Stimulated activated CD4-positive, alpha-beta T cell treated with anti-CD3 and anti-CD28 coated beads, Interleukin-2, amount 100 ng/mL, for 24 hours (primary cell): ENCODE measurements around the gene MGAT4A.
A peak's percentile ranks its signal among the peaks of the same experiment; 100 is the strongest.
"Not testable (repeated sequence)": the region's sequence is repeated elsewhere in the genome, so short reads cannot be mapped to it uniquely, and the experiment has no call there.

Experiments
- DNase-seq, 2 donors: peaks; one replicate each; pipeline ENCODE4 v3.0.0-alpha.2; 2020

MGAT4A gene

DNA sequence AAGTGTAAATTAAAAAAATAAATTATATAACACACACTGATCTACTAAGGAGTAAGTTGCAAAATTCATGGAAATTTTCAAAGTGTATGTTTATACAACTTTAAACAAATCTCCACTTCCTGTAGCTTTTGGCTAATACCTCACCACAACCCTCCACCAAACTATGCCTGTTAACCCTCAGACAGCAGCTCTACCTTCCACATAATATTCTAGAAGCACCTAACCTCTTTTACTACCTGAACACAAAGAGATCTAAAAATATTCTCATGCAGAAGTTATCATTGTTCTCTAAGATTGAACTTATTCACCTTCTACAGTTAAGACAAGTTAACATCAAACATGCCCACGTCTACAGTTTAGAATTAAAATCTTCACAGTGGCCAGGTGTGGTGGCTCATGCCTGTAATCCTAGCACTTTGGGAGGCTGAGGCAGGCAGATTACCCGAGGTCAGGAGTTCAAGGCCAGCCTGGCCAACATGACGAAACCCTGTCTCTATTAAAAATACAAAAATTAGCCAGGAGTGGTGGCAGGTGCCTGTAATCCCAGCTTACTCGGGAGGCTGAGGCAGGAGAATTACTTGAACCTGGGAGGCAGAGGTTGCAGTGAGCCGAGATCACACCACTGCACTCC, 2.7 kb downstream of the MGAT4A start:
- DNase-seq: not testable (repeated sequence)

- DNase-seq: no peak
Observed at GRCh38 chr2:98727369-98728087, 3.4 kb downstream of the MGAT4A start.

DNA sequence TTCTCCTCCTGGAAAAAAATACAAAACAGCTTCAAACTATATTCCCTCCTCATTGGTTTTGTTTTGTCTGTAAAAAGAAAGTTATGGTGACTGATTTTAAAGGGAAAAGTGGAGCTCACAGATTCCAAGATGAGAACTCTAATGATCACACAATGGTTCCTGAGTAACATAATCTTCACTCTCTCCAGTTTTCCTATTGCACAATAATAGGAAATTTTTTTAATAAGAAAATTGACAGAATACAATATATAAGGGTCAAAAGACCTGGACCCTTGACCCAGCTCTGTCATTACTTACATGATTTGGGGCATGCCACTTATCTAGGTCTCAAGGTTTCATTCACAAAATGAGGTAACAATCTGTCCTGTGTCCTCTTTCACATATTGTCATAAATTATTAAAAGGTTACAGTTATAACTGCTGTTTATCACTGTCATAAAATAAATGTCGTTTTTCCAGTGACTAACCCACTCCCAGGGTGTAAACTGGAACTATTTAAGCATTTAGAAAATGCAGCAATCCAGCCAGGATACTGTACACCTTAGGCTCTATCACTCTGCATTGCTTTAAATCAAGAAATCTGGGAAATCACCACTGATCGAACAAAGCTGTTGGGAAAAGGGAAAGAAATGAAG, 4.1 kb downstream of the MGAT4A start:
- DNase-seq: no peak

- DNase-seq: no peak
Observed at GRCh38 chr2:98726205-98726604, 4.7 kb downstream of the MGAT4A start.

DNA sequence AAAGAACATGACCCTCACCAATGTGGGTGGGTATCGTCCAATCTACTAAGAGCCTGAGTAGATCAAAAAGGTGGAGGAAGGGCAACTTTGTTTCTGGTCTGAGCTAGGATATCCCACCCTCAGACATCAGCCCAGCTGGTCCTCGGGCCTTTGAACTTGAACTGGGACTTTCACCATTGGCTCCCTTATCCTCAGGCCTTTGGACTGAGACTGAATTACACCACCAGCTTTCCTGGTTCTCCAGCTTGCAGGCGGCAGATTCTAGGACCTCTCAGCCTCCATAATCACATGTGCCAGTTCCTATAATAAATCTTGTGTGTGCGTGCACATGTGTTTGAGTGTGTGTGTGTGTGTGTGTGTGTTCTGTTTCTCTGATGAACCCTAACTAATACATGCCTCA, 10.6 kb downstream of the MGAT4A start:
- no peak for DNase-seq

- DNase-seq: no peak
Observed at GRCh38 chr2:98717621-98718020, 13.3 kb downstream of the MGAT4A start.

DNA sequence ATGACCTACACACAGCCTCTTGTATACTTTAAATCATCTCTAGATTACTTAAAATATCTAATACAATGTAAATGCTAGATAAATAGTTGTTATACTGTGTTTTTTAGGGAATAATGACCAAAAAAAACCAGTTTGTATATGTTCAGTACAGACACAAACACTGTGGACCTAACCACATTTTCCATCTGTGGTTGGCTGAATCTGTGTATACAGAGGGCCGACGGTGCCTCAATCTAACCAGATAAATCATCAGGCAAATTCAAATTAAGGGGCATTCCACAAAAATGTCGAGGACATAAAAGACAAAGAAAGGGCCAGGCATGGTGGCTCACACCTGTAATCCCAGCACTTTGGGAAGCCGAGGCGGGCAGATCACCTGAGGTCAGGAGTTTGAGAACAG, 14.1 kb downstream of the MGAT4A start:
- DNase-seq: no peak

DNA sequence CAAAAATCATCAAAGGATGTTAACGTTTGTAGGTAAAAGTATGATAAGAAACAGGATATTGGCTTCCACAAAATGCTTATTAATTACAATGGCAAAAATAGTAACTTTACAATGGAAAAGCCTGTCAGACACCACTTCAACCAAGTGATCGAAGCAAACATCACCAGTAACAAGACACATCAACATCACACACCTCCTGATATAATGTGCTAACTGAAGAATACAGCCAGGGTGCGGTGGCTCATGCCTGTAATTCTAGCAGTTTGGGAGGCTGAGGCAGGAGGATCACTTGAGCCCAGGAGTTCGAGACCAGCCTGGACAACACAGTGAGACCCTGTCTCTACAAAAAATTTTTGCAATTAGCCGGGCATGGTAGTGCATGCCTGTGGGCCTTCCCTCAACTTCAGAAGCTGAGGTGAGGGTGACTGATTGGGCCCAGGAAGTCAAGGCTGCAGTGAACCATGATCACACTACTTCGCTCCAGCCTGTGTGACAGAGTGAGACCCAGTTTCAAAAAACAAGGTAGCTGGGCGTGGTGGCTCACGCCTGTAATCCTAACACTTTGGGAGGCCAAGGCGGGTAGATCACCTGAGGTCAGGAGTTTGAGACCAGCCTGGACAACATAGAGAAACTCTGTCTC, 15.0 kb downstream of the MGAT4A start:
- DNase-seq: peak in 1 of 2 donors; percentile 24

DNA sequence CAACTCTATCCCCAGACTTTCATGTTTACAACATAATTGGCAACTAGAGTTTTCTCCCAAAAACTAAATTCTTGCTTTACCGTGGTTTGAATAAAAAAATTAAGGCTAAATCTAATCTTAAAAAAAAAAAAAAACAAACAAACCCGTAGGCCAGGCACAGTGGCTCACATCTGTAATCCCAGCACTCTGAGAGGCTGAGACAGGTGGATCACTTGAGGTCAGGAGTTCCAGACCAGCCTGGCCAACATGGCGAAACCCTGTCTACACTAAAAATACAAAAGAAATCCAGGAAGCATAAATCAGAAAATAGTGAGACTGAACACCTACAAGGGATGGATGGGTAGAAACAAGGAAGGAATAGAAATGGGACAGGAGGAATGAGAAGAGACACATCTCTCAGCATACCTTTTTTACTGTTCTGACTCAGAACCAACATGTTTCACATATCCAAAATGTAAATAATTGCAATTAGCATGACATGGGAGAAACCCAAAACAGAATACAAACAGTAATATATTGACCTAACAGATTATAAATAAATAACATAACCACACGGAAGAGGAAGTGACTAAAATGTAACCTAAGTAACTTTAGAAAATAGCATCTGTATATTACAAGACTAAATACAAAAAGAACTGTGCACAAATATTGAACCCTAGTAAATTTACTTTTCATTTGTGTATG, 17.5 kb downstream of the MGAT4A start:
- no peak for DNase-seq

DNA sequence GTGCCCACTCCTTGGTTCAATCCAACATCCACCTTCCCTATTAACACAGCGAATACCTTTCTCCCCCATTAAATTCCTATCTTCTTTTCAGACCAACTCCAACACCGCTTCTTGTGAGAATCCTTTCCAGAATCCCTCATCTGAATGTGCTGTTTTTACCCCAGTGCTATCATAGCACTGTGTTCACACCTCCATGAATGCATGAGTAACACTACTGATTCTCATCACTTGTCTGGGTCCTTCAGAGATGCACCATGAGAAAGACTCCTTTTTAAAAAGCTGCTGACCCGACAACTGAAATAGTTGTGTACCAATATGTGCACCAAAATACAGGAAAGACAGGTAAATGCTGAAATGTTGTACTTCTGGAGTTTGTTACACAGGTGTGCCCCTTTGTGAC, 18.8 kb downstream of the MGAT4A start:
- DNase-seq: no peak

- no peak for DNase-seq
Observed at GRCh38 chr2:98711506-98711905, 19.4 kb downstream of the MGAT4A start.

- DNase-seq: no peak
Observed at GRCh38 chr2:98710734-98711133, 20.2 kb downstream of the MGAT4A start.

DNA sequence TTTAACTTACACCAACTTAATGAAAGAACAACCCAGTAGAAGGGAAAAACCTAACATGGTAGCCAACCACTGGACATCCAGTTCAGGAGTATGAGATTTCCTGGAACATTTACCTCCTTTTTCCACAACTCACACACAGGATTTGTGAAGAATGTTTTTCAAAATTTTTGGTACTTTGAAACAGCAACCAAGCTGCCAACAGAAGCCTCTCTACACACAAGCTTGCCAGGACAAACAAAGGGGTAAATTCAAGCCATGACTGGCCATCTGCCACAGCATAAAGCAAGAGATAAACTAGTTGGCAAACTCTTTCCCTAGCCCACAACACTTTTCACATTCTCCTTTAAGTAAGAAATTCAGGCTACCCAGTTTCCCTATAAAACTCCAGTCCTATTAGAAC, 21.4 kb downstream of the MGAT4A start:
- no peak for DNase-seq

- no peak for DNase-seq
Observed at GRCh38 chr2:98708396-98709186, 22.3 kb downstream of the MGAT4A start.

DNA sequence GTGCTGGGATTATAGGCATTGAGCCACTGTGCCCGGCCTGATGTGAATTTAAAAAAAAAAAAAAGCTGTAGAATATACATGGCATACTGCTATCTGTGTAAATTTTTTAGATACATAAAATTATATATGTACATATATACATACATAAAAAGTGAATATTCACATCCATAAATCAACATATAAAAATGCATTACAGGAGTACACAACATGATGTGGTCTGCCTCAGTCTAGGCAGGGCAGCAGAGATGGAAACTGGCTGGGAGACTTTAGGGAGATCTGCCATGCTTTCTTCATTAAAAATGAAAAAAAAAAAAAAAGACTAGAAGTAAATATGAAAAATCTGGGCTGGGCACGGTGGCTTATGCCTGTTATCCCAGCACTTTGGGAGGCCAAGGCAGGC, 24.3 kb downstream of the MGAT4A start:
- DNase-seq: no peak

DNA sequence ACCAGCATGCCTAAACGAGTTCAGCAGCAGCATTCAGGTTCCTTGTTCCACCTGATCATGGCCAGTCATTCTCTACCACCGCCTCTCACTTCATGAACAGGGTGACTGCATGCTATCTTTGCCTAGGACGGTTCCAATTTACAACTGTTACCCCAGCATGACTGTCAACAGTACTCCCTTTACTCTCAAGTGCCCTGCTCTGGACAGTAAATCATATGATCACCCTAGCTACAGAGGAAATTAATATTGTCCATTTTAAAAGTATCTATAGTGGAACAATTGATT, 25.7 kb downstream of the MGAT4A start:
- DNase-seq: no peak

DNA sequence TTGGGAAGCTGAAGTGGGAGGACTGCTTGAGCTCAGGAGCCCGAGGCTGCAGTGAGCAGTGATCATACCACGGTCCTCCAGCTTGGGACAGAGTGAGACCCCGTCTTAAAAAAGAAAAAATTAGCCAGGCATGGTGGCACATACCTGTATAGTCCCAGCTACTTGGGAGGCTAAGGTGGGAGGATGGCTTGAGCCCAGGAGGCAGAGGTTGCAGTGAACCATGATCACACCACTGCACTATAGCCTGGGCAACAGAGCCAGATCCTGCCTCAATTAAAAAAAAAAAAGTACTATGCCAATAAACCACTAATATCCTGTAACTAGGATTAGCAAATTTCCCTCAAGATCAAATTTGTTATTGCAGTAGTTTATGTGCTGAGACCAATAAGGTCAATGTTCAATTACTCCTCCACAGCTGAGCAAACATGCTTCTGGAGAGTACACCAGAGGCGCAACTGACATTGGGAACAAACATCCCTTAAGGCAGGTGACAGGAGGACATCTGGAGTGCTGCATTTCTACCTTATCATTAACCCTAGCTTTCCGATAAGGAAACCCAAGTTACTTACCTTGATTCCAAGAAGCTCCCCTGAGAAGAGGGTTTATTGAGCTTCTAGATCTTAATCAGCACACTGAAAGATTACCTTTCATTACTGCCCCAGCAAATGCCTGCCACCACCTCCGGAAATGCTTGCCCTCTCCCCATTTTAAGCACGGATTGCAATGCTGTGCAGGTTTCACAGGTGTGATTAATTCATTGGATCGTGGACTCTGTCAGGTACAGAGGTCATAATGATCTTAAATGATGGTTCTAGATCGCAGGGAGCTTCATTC, 26.2 kb downstream of the MGAT4A start:
- no peak for DNase-seq

DNA sequence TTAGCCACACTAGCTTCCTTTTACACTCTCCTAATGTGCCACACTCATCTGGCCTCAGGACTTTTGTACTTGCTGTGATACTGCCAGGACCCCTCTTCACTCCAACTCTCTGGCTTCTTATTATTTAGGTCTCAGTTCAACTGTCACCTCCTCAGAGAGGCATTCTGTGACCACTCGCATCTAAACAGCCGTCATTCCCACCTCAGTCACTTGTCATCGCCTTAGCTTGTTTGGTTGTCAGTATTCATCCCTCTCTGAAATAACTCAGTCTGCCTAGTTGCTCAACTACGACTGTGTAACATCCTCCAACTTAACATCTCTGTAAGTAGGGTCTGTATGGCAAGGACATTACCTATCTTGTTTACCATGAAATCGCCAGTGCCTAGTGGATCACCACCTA, 27.2 kb downstream of the MGAT4A start:
- no peak for DNase-seq

DNA sequence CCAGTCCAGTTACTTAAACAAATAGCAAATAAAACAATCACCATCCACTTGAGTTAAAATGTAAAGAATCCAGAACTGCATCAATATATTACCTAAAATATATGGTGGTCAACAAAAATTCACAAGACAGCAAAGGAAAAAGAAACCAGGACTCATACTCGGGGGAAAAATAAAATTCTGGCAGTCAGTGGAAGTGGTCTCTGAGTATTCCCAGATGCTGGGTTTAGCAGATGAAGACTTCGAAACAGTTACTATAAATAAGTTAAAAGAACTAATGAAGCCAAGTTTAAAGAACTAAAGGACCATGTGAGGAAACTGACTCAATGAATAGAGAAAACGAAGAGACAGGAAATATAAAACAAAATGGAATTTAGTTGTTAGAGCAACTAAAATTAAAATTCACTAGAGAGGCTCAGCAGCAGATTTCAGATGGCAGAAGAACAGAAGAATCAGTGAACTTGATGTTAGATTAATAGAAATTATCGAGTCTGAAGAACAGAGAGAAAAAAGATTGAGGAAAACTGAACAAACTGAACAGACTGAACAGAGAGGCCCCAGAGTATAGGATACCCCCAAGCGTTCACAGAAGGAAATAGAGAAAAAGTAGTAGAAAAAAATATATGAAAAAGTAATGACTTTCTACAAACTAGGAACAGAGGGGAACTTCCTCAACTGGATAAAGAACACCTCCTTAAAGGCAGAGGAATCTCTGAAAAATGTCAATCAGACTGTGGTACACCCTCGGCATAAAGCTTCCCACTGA, 27.9 kb downstream of the MGAT4A start:
- no peak for DNase-seq

GRCh38 chr2:98702127-98702802, 28.7 kb downstream of the MGAT4A start:
- DNase-seq: no peak
